HepG2 (cell line): ENCODE results near the gene CEP68. TPM values are rescaled to one million over a fixed set of nuclear protein-coding genes. Genes with fewer than 3 reads are reported as not detected.
A peak's percentile ranks its signal among the peaks of the same experiment; 100 is the strongest.

ENCODE experiments used
- AHR ChIP-seq: IDR thresholded peaks from 2 replicates; pipeline ENCODE4 v1.6.1; 2018; ENCODE audit warnings: missing genetic modification reagents, missing compliant biosample characterization
- AKNA ChIP-seq: sonication (generic); formaldehyde crosslinking; IDR thresholded peaks from 2 replicates; pipeline ENCODE4 v1.4.0; 2020; ENCODE audit warnings: missing genetic modification reagents, borderline replicate concordance
- CBX5 ChIP-seq: sonication (generic); formaldehyde crosslinking; IDR thresholded peaks from 2 replicates; pipeline ENCODE4 v1.4.0; 2020; ENCODE audit warnings: missing genetic modification reagents, borderline replicate concordance
- ELK4 ChIP-seq: sonication (generic); formaldehyde crosslinking; IDR thresholded peaks from 2 replicates; pipeline ENCODE4 v1.9.0; 2021; ENCODE audit warnings: missing genetic modification reagents, borderline replicate concordance
- ETV5 ChIP-seq: IDR thresholded peaks from 2 replicates; pipeline ENCODE4 v1.6.1; 2018; ENCODE audit warnings: missing biosample characterization, missing genetic modification reagents, inconsistent platforms, borderline replicate concordance
- FOXC1 ChIP-seq: sonication (generic); formaldehyde crosslinking; IDR thresholded peaks from 2 replicates; pipeline ENCODE4 v1.8.0; 2022; ENCODE audit warnings: mild to moderate bottlenecking, missing genetic modification reagents, borderline replicate concordance
- FOXJ3 ChIP-seq: sonication (generic); formaldehyde crosslinking; IDR thresholded peaks from 2 replicates; pipeline ENCODE4 v1.4.0; 2020; ENCODE audit warnings: missing genetic modification reagents, mild to moderate bottlenecking, borderline replicate concordance
- GATAD1 ChIP-seq: IDR thresholded peaks from 2 replicates; pipeline ENCODE4 v1.6.1; 2016; ENCODE audit warnings: missing genetic modification reagents, missing compliant biosample characterization
- KAT8 ChIP-seq: IDR thresholded peaks from 2 replicates; pipeline ENCODE4 v1.6.1; 2016; ENCODE audit warnings: missing genetic modification reagents, missing compliant biosample characterization
- NAIF1 ChIP-seq: sonication (generic); formaldehyde crosslinking; IDR thresholded peaks from 2 replicates; pipeline ENCODE4 v1.5.0; 2020; ENCODE audit warnings: mild to moderate bottlenecking, missing genetic modification reagents, borderline replicate concordance
- ZBTB25 ChIP-seq: IDR thresholded peaks from 2 replicates; pipeline ENCODE4 v1.6.1; 2018; ENCODE audit warnings: missing genetic modification reagents
- ZBTB34 ChIP-seq: sonication (generic); formaldehyde crosslinking; IDR thresholded peaks from 2 replicates; pipeline ENCODE4 v1.8.0; 2022; ENCODE audit warnings: mild to moderate bottlenecking, missing genetic modification reagents
- ZMAT5 ChIP-seq: sonication (generic); formaldehyde crosslinking; IDR thresholded peaks from 2 replicates; pipeline ENCODE4 v1.5.0; 2020; ENCODE audit warnings: mild to moderate bottlenecking, low read depth, missing genetic modification reagents, borderline replicate concordance
- ZNF121 ChIP-seq: sonication (generic); formaldehyde crosslinking; IDR thresholded peaks from 2 replicates; pipeline ENCODE4 v1.5.0; 2020; ENCODE audit warnings: mild to moderate bottlenecking, missing genetic modification reagents
- ZNF468 ChIP-seq: sonication (generic); formaldehyde crosslinking; IDR thresholded peaks from 2 replicates; pipeline ENCODE4 v1.8.0; 2022; ENCODE audit warnings: mild to moderate bottlenecking, moderate library complexity, missing genetic modification reagents
- ZNF570 ChIP-seq: sonication (generic); formaldehyde crosslinking; IDR thresholded peaks from 2 replicates; pipeline ENCODE4 v1.4.0; 2020; ENCODE audit warnings: mild to moderate bottlenecking, missing genetic modification reagents, borderline replicate concordance
- ZNF576 ChIP-seq: sonication (generic); formaldehyde crosslinking; IDR thresholded peaks from 2 replicates; pipeline ENCODE4 v1.4.0; 2020; ENCODE audit warnings: mild to moderate bottlenecking, missing genetic modification reagents
- ZNF776 ChIP-seq: sonication (generic); formaldehyde crosslinking; IDR thresholded peaks from 2 replicates; pipeline ENCODE4 v1.4.0; 2020; ENCODE audit warnings: mild to moderate bottlenecking, missing genetic modification reagents
- ZSCAN22 ChIP-seq: sonication (generic); formaldehyde crosslinking; IDR thresholded peaks from 2 replicates; pipeline ENCODE4 v1.4.0; 2020; ENCODE audit warnings: mild to moderate bottlenecking, missing genetic modification reagents
- polyA plus RNA-seq, 8 experiments: library from polyadenylated mRNA; depleted of rRNA in 3 of 8; stranded (reverse) in 7 of 8; unstranded in 1 of 8; fragments of >200 nt; fragmentation: Illumina TruSeq in 4 of 8; extraction: Trizol in 4 of 8; gene quantifications; 2 replicates each; pipeline versions ENCODE4 v1.2.1 to v1.2.3, GENCODE V29; 2011 to 2016; ENCODE audit warnings: low read depth in 4 of 8, missing spikeins in 1 of 8, mixed read lengths in 1 of 8; ENCODE audit not compliant: insufficient read depth in 1 of 8
- total RNA-seq, 5 experiments: library from RNA; depleted of rRNA; stranded (reverse); fragments of >200 nt; fragmentation: Illumina TruSeq; extraction: Trizol; gene quantifications; 2 replicates each; pipeline ENCODE4 v1.2.3, GENCODE V29; 2016; ENCODE audit warnings: low read depth in 1 of 5

CEP68 gene
- total and polyA plus RNA-seq, 2 of the 13 experiments (the other 11 are each of a cell fraction or from before 2014, with no cell fraction given), result 5.7 to 9.3 TPM

- TF ChIP-seq AHR (CRISPR knock-in tag) (no peak), ETV5 (CRISPR knock-in tag) (no peak), FOXC1 (CRISPR knock-in tag) (peak; percentile 61), KAT8 (CRISPR knock-in tag) (peak; percentile 95), ZBTB25 (CRISPR knock-in tag) (peak; percentile 86; the same call in 1 of the 2 replicates), ZSCAN22 (0 out of 2 replicates have a peak, but pooled peaks have one; percentile 19), NAIF1 (peak; percentile 84; the same call in 1 of the 2 replicates), ELK4 (no peak), ZMAT5 (CRISPR knock-in tag) (no peak), GATAD1 (CRISPR knock-in tag) (peak; percentile 83), ZNF570 (CRISPR knock-in tag) (no peak), ZNF468 (CRISPR knock-in tag) (no peak), ZNF776 (no peak; the same call in none of the 2 replicates), CBX5 (no peak; the same call in 1 of the 2 replicates), ZBTB34 (no peak), FOXJ3 (CRISPR knock-in tag) (no peak), ZNF121 (CRISPR knock-in tag) (peak; percentile 54; the same call in 1 of the 2 replicates), ZNF576 (CRISPR knock-in tag) (no peak), AKNA (CRISPR knock-in tag) (no peak)
Measured at GRCh38 chr2:65129826-65130663, 73.8 kb downstream of the CEP68 start, which contains the start of gene RAB1A (continued).
